ENCODE measurements around the gene PSMC3IP.

GRCh38 chr17:42577532-42578281, at the start of gene PSMC3IP:
- TF ChIP-seq CTCF (optimal IDR thresholded peaks at IDR 0.05 in 1 of 3, IDR thresholded peaks at IDR 0.05 in 1 of 3, conservative IDR thresholded peaks at IDR 0.05 in 1 of 3; ENCODE audit: extremely low read depth in 1 of 3, insufficient read depth in 2 of 3, low read length in 3 of 3) (peak; percentile 39 to 50 (median 47)), EZH2 (IDR thresholded peaks at IDR 0.05; ENCODE audit: low read length) (no peak)
